Lung (tissue), 16 donors: ENCODE measurements around the gene ANKRD29. TPM values are rescaled to one million over a fixed set of nuclear protein-coding genes. Genes with fewer than 3 reads are reported as not detected.

ENCODE experiments used
- ATAC-seq: fragments of 200-7000 bp; cut with Tn5 transposase; one replicate; pipeline ENCODE4 v1.9.1; 2020; ENCODE audit warnings: moderate number of reproducible peaks; ENCODE audit not compliant: insufficient read depth, low FRiP score
- DNase-seq, 3 donors: peaks; one replicate each; pipeline ENCODE4 v3.0.0-alpha.2; 2013 to 2017
- H3K27ac ChIP-seq, 2 donors: one replicate each; pipeline ENCODE4 v1.5.1; 2013; ENCODE audit warnings: mild to moderate bottlenecking in 2 of 2, moderate library complexity in 2 of 2, control low read depth in 1 of 2, inconsistent platforms in 1 of 2, low read depth in 1 of 2, low read length in 1 of 2
- H3K27me3 ChIP-seq, 3 donors: one replicate each; pipeline ENCODE4 v1.5.1; 2013; ENCODE audit warnings: low read length in 2 of 3; ENCODE audit not compliant: control insufficient read depth in 3 of 3, insufficient read depth in 3 of 3
- H3K36me3 ChIP-seq, 4 donors: one replicate each; pipeline ENCODE4 v1.5.1; 2013; ENCODE audit warnings: low read length in 4 of 4, mild to moderate bottlenecking in 1 of 4, moderate library complexity in 1 of 4; ENCODE audit not compliant: control insufficient read depth in 4 of 4, insufficient read depth in 4 of 4
- H3K4me1 ChIP-seq, 5 donors: one replicate each; pipeline ENCODE4 v1.5.1; 2013; ENCODE audit warnings: low read length in 5 of 5, mild to moderate bottlenecking in 2 of 5, moderate library complexity in 1 of 5; ENCODE audit not compliant: control insufficient read depth in 5 of 5, insufficient read depth in 5 of 5
- H3K4me3 ChIP-seq: one replicate; pipeline ENCODE4 v1.5.1; 2013; ENCODE audit warnings: mild to moderate bottlenecking, control low read depth, moderate library complexity
- H3K9ac ChIP-seq, 2 donors: one replicate each; pipeline ENCODE4 v1.5.1; 2013; ENCODE audit warnings: low read length in 2 of 2, control low read depth in 1 of 2; ENCODE audit not compliant: insufficient read depth in 1 of 2
- H3K9me3 ChIP-seq, 4 donors: one replicate each; pipeline ENCODE4 v1.5.1; 2013; ENCODE audit warnings: low read length in 3 of 4, mild to moderate bottlenecking in 1 of 4, moderate library complexity in 1 of 4; ENCODE audit not compliant: control insufficient read depth in 4 of 4, insufficient read depth in 3 of 4
- CTCF ChIP-seq: IDR thresholded peaks from 2 replicates; pipeline ENCODE4 v1.5.1; 2012; ENCODE audit warnings: mild to moderate bottlenecking; ENCODE audit errors: control extremely low read depth, extremely low read depth
- WGBS, 2 donors: extraction: QIAGEN DNeasy Blood & Tissue Kit; methylation state at CpG; one replicate each; pipeline ENCODE4 v1.1.7; 2013; 5-methylcytosine and 5-hydroxymethylcytosine counted together
- long read RNA-seq, 5 donors: transcript quantifications; one replicate each; lab custom pipeline, GENCODE V29; 2026
- polyA plus RNA-seq, 2 donors: library from polyadenylated mRNA; stranded (reverse); fragments of 200-250 nt; gene quantifications; one replicate each; pipeline ENCODE4 v1.2.1, GENCODE V29; 2013
- total RNA-seq, 2 donors: library from RNA; depleted of rRNA in 1 of 2; stranded (reverse); fragments of >200 nt in 1 of 2; gene quantifications; one replicate each; pipeline ENCODE4 v1.2.1, GENCODE V29; 2014 to 2021
- donor health status: control.
- donor health status: control.
- donor health status: Bipolar disorder and iron deficiency.
- donor health status: healthy.
- donor health status: DM: yes; HTN: yes; CAD: no.

The ANKRD29 gene
- total RNA-seq: 10 to 100 TPM; 38.4 to 47.6 TPM
- 10 to 100 TPM; 12.5 to 60.9 TPM for polyA plus RNA-seq
- long read RNA-seq, donor 1, transcript ANKRD29-202 (2 exons, 846 nt): major isoform, 7 of 11 reads
- long read RNA-seq, donor 1, partial matches to known transcripts: 0 of 11 reads
- long read RNA-seq, donor 1, other reads (novel, unspliced or antisense): 0 of 11 reads
- long read RNA-seq, donor 2, transcript ANKRD29-202 (2 exons, 846 nt): major isoform, 6 of 7 reads
- long read RNA-seq, donor 2, partial matches to known transcripts: 0 of 7 reads
- long read RNA-seq, donor 2, other reads (novel, unspliced or antisense): 0 of 7 reads
- long read RNA-seq, donor 3, transcript ANKRD29-202 (2 exons, 846 nt): major isoform, 6 of 9 reads
- long read RNA-seq, donor 3, partial matches to known transcripts: 0 of 9 reads
- long read RNA-seq, donor 3, other reads (novel, unspliced or antisense): 0 of 9 reads
- long read RNA-seq, donor 4, partial matches to known transcripts: 0 of 2 reads
- long read RNA-seq, donor 4, other reads (novel, unspliced or antisense): 0 of 2 reads
- long read RNA-seq, donor 5, transcript ANKRD29-202 (2 exons, 846 nt): major isoform, 19 of 20 reads
- long read RNA-seq, donor 5, partial matches to known transcripts: 0 of 20 reads
- long read RNA-seq, donor 5, other reads (novel, unspliced or antisense): 0 of 20 reads

- Histone ChIP-seq H3K36me3 (no peaks in the 10 kb centered on the region), H3K9ac (peak within 1 kb of the TSS in 1 of 2 donors; percentile 61), H3K4me1 (peaks cover 0 to 9% (median 0%) of the 10 kb centered on the region in 5 donors), H3K27me3 (peaks cover 0 to 37% (median 34%) of the 10 kb centered on the region in 3 donors), H3K9me3 (peaks cover 0 to 2% (median 0%) of the 10 kb centered on the region in 4 donors), H3K27ac (peak within 1 kb of the TSS in 1 of 2 donors; percentile 88), H3K4me3 (peak within 1 kb of the TSS; percentile 67)
- peak; percentile 44 to 67 (median 52) for DNase-seq
- peak; percentile 71 for ATAC-seq
- TF ChIP-seq CTCF: no peak
- WGBS, 2 donors: 2% methylated on average over 69 to 86 of the region's 86 CpGs
Observed at GRCh38 chr18:23662309-23663263, at the start of gene ANKRD29. TSS of gene ANKRD29 (minus strand) at chr18:23662911. CDS start at chr18:23662730, 181 bp downstream.

- TF ChIP-seq CTCF: no peak
- no peaks in the 10 kb centered on the region for H3K27me3 ChIP-seq
- peaks cover 0 to 1% (median 0%) of the 10 kb centered on the region in 5 donors for H3K4me1 ChIP-seq
- H3K36me3 ChIP-seq: no peaks in the 10 kb centered on the region
- no peak overlapping the region for H3K4me3 ChIP-seq
- 13 to 40% methylated on average over 3 of the region's 3 CpGs for WGBS, 2 donors
- H3K9me3 ChIP-seq: peaks cover 0 to 2% (median 0%) of the 10 kb centered on the region in 4 donors
- H3K9ac ChIP-seq: no peak overlapping the region
- H3K27ac ChIP-seq: no peak overlapping the region
- no peak for DNase-seq
- ATAC-seq: no peak
Observed at GRCh38 chr18:23712445-23712844, 49.7 kb upstream of the ANKRD29 start.

- WGBS, 2 donors: 86 to 88% methylated on average over 1 of the region's 1 CpG
Observed at GRCh38 chr18:23711426-23711825, 48.7 kb upstream of the ANKRD29 start.

More at GRCh38 chr18:23711426-23711825, 48.7 kb upstream of the ANKRD29 start:
- Histone ChIP-seq H3K4me3 (no peak overlapping the region), H3K9ac (no peak overlapping the region), H3K27ac (no peak overlapping the region), H3K4me1 (peaks cover 0 to 1% (median 0%) of the 10 kb centered on the region in 5 donors), H3K36me3 (no peaks in the 10 kb centered on the region), H3K27me3 (no peaks in the 10 kb centered on the region), H3K9me3 (peaks cover 0 to 7% (median 0%) of the 10 kb centered on the region in 4 donors)
- TF ChIP-seq CTCF: no peak
- no peak for DNase-seq
- ATAC-seq: no peak
